ENCODE data around the gene APOC4.
A peak's percentile ranks its signal among the peaks of the same experiment; 100 is the strongest.

The APOC4 gene

DNA sequence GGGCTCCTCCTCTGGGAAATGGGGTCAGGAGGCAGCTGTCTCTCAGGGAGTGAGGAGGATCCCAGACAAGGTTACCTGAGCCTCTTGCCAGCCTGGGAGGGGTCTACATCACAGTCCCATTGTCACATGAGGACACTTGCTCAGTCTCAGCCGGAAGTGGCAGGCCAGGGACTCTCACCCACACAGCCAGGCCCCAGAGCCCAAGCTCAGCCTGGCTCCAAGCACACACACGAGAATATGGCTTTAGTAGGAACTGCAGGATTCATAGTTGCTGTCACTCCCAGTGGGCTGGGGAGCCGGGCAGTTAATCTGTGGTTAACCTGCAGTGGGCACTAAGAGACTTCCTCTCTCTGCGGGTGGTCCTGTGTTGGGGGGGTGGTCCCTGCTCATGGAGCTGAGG is 43.4 kb downstream of the APOC4 start:
- Histone ChIP-seq H3K4me3 (replicated peaks; ENCODE audit: low read depth, low read length) (no peak overlapping the region), H3K36me3 (ENCODE audit: control insufficient read depth, insufficient read depth, low read length) (peaks cover 31% of the 10 kb centered on the region), H3K27me3 (replicated peaks; ENCODE audit: control insufficient read depth, insufficient read depth, low read length) (no peaks in the 10 kb centered on the region)
- DNase-seq (ENCODE audit: extremely low read depth, insufficient read length): no peak
- TF ChIP-seq, protein P1, sequence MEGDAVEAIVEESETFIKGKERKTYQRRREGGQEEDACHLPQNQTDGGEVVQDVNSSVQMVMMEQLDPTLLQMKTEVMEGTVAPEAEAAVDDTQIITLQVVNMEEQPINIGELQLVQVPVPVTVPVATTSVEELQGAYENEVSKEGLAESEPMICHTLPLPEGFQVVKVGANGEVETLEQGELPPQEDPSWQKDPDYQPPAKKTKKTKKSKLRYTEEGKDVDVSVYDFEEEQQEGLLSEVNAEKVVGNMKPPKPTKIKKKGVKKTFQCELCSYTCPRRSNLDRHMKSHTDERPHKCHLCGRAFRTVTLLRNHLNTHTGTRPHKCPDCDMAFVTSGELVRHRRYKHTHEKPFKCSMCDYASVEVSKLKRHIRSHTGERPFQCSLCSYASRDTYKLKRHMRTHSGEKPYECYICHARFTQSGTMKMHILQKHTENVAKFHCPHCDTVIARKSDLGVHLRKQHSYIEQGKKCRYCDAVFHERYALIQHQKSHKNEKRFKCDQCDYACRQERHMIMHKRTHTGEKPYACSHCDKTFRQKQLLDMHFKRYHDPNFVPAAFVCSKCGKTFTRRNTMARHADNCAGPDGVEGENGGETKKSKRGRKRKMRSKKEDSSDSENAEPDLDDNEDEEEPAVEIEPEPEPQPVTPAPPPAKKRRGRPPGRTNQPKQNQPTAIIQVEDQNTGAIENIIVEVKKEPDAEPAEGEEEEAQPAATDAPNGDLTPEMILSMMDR (IDR thresholded peaks at IDR 0.05; ENCODE audit: insufficient read depth, low read length, poor library complexity, severe bottlenecking): no peak

DNA sequence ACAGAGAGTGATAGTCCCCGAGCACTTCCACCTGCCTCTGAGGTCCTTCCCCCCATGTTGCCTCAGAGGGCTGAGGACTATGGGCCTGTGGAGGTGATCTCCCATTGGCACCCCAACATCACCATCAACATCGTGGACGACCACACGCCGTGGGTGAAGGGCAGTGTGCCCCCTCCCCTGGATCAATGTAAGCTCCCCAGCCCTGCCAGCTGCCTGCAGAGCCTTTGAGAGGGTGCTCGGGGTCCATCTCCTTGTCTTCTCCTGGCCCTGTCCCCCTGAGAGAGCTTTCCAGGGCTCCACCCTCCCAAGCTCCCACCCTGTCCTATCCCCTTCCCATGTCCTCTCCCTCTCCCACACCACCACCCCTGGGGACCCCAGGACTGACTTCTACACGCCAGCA is 44.4 kb downstream of the APOC4 start:
- H3K27me3 ChIP-seq (replicated peaks; ENCODE audit: control insufficient read depth, insufficient read depth, low read length): no peaks in the 10 kb centered on the region
- no peak for DNase-seq (ENCODE audit: extremely low read depth, insufficient read length)
- peaks cover 33% of the 10 kb centered on the region for H3K36me3 ChIP-seq (ENCODE audit: control insufficient read depth, insufficient read depth, low read length)
- no peak overlapping the region for H3K4me3 ChIP-seq (replicated peaks; ENCODE audit: low read depth, low read length)
- TF ChIP-seq, protein P1 (IDR thresholded peaks at IDR 0.05; ENCODE audit: insufficient read depth, low read length, poor library complexity, severe bottlenecking): no peak

DNA sequence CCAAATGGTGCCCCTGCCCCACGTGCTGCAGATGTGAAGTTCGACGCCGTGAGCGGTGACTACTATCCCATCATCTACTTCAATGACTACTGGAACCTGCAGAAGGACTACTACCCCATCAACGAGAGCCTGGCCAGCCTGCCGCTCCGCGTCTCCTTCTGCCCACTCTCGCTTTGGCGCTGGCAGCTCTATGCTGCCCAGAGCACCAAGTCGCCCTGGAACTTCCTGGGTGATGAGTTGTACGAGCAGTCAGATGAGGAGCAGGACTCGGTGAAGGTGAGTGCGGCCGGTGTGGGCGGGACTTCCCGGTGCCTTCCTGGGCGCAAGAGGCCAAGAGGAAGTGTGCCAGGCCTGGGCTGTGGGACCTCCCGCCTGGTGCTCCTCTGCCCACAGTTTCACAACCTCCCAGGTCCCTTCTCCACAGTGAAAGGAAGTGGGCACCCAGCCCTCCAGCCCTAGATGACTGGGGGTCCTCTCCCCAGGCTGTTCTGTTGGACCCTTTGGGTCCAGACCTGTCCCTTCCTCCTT is 45.2 kb downstream of the APOC4 start:
- Histone ChIP-seq H3K4me3 (replicated peaks; ENCODE audit: low read depth, low read length) (no peak overlapping the region), H3K27me3 (replicated peaks; ENCODE audit: control insufficient read depth, insufficient read depth, low read length) (no peaks in the 10 kb centered on the region), H3K36me3 (ENCODE audit: control insufficient read depth, insufficient read depth, low read length) (peaks cover 38% of the 10 kb centered on the region)
- TF ChIP-seq, protein P1 (IDR thresholded peaks at IDR 0.05; ENCODE audit: insufficient read depth, low read length, poor library complexity, severe bottlenecking): no peak
- DNase-seq (ENCODE audit: extremely low read depth, insufficient read length): no peak

DNA sequence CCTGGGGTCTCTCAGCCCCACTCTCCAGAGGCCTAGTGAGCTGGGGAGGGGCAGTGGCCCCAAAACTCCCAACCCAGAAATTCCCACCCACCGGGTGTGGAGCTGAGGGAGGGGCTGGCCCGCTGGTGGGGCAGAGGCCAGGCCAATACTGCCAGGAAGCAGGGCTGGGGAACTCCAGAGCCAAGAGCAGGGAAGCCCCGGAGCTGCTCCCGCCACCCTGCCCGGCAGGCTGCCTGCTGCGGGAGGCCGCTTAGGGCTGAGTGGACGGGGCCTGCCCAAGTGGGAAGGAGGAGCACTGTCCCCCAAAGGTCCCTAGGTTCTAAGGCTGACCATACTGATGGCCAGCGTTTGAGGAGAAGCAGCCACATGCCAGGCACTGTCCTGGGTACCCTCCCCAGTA is 46.2 kb downstream of the APOC4 start:
- no peak overlapping the region for H3K4me3 ChIP-seq (replicated peaks; ENCODE audit: low read depth, low read length)
- DNase-seq (ENCODE audit: extremely low read depth, insufficient read length): no peak
- H3K27me3 ChIP-seq (replicated peaks; ENCODE audit: control insufficient read depth, insufficient read depth, low read length): no peaks in the 10 kb centered on the region
- TF ChIP-seq, protein P1 (IDR thresholded peaks at IDR 0.05; ENCODE audit: insufficient read depth, low read length, poor library complexity, severe bottlenecking): no peak
- peaks cover 43% of the 10 kb centered on the region for H3K36me3 ChIP-seq (ENCODE audit: control insufficient read depth, insufficient read depth, low read length)

DNA sequence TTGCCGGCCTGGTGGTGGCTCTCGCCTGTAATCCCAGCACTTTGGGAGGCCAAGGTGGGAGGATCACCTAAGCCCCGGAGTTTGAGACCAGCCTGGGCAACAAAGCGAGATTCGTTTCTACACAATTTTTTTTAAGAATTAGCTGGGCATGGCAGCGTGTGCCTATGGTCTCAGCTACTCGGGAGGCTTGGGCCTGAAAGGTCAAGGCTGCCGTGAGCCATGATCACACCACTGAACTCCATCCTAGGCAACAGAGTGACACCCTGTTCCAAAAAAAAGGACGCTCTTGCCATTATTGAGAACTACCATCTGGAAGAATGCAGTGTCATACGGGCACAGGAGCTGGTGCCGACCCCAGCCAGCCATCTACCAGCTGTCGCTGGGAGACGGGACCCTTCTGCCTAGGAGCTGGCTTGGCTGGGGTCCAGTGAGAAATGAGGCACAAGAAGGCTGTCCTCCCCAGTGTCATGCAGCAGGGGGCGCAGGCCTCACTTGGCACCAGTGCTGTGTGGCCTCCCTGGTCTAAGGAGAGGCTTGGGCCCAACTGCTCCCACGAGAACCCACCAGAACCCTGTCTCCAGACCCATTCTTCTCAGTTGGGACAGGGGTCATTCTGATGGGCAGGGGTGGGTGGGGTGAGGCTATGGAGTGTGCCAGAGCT is 47.0 kb downstream of the APOC4 start:
- Histone ChIP-seq H3K36me3 (ENCODE audit: control insufficient read depth, insufficient read depth, low read length) (peaks cover 43% of the 10 kb centered on the region), H3K4me3 (replicated peaks; ENCODE audit: low read depth, low read length) (no peak overlapping the region), H3K27me3 (replicated peaks; ENCODE audit: control insufficient read depth, insufficient read depth, low read length) (no peaks in the 10 kb centered on the region)
- DNase-seq (ENCODE audit: extremely low read depth, insufficient read length): no peak
- TF ChIP-seq, protein P1 (IDR thresholded peaks at IDR 0.05; ENCODE audit: insufficient read depth, low read length, poor library complexity, severe bottlenecking): peak; percentile 89
